GM18517 (cell line): ENCODE measurements around the gene IL4I1.
A peak's percentile ranks its signal among the peaks of the same experiment; 100 is the strongest.

ENCODE experiments used
- ATAC-seq: cut with Tn5 transposase; IDR thresholded peaks from one replicate; pipeline ENCODE4 v1.9.1; 2021; ENCODE audit warnings: mild to moderate bottlenecking, moderate library complexity; ENCODE audit not compliant: unreplicated experiment

Gene IL4I1

DNA sequence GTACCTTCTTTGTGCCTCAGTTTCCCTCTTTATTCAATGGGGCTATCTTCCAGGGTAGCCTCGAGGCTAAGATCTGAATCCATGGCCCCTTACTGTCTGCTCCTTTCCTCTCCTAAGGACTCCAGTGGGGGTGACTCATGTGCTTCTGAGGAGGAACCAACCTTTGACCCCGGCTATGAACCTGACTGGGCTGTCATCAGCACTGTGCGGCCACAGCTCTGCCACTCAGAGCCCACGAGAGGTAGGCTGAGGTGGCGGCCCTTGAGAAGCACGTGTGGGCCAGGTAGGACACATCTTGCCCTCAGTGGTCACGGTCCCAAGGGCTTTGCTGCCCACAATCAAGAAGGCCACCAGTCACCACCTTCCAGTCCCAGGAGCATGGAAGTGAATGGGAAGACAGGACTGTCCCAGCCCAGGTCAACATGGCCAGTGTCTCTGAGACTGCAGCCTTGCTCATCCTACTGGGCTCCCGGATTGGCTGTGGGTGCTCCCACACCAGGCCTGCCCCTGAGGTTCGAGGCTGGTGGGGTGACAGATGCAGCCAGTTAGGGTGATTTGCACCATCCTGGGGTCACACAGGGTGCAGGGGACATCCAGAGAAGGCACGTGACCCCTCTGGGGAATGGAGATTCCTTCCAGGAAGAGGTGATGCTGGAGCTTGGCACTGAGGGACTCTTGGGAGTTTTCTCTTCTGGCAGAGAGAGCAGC lies 16.4 kb downstream of the IL4I1 start:
- no peak for ATAC-seq

DNA sequence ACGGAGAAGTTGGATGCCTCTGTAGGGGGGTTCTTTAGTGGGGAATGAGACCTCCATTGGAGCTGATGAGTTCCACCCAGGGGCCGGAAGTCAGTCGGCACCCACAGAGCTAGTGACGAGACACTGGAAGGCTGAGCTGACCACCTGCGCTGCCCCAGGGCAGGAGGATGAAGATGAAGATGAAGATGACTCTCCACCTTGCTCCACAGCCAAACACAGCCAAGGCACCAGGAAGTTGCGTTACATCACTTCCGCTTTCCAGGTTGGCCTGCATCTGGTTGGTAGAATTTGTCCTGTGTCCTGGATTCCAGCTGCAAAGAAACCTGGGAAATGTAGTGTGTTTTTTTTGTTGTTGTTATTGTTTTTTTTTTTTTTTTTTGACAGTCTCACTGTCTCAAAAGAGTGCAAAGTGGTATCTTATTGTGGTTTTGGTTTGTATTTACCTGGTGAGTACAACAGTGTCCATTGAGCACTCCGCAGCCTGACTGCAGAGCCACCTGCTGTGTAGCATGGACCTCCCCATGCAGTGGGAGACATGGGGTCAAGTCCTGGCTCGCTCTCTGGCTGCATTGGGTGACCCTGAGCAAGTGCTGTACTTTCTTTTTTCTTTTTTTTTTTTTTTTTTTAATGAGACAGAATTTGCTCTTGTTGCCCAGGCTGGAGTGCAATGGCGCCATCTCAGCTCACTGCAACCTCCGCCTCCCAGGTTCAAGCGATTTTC lies 17.3 kb downstream of the IL4I1 start:
- no peak for ATAC-seq

DNA sequence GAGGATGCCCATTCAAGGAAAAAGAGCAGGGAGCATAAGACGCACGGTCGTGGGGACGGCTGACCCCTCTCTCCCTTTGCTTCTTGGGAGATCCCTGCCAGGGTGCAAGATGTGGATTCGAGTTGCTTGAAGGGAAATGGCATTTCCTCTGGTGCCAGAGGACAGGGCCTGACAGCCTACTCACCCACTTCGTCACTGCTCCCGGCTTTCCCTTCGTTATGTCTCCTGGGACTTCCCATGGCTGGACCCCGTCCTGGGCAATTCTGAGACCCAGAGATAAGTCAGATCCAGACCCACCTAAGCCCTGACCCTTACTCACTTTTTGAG lies 18.0 kb downstream of the IL4I1 start:
- ATAC-seq, result no peak

DNA sequence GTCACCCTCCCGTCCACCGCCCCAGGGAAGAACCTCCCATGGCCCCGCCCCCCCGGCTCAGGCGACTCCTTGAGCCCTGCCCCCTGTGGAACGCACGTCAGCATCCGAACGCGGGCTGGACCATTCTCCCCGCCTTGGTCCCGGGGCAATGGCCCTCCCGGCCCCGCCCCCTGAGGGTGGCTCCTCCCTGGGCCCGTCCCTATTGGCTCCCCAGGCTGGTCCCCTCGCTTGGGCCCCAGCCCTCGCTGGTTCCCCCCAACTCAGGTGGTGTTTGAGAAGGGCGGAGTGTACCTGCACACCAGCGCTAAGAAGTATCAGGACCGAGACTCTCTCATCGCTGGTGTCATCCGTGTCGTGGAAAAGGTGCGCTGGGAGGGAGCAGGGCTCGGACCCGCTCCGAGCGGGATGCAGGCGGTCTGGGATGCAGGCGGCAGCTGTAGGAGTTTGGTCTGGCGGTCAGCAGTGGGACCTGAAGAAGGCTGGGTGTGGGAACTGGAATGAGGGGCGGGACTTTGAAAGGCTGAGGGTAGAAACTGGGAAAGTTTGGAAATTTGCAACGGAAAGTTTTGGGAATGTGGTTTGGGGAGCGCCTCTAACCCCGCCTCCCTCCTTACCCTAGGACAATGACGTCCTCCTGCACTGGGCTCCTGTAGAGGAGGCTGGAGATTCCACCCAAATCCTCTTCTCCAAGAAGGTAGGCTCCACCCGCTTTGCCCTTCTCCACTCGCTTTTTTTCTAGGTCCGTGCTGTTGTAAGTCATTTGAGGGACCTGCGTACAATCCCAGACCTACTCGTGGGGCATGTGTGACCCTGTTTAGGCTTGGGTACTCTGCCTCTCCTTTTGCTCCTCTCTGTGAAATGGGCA lies 18.6 kb downstream of the IL4I1 start:
- peak; percentile 20 for ATAC-seq

DNA sequence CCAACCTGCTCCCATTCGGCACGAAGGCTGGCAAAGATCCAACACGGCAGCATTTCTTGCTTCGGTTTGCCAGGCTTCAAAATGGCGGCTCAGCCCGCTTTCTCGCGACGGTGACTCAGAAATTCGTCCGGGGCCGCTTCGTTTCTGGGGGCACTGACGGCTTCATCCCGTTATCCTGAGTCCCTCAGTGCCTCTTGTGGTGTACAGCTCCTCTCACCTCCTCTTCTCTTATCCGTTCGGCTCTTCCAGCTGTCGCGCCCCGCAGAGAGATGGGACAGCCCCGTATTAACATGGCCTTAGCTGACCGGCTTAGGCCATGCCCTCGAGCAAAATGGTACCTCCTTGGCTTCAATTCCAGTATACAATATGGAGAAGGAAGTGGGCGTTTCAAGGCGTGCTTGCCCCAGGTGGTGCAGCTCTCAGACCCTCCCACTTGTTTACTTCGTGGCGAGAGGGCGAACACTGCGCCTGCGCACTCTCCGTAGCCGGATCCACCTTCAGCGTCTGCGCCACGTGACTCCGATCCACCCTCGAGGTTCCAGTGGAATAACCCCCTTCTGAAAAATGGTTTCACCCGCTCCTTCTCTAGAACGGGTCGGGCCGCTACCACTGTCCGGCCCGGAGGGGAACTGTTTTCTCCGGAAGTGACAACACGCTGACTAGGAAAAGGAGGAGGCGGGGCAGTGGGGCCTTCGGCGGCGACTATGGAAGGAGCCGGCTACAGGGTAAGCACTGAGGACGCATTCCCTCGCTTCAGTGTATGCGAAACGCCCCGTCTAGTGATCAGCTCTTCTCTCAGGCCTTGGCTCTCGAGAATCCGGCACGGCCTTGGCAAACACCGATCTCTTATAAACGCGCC lies 19.4 kb downstream of the IL4I1 start, which contains the start of the genes AKT1S1 and TBC1D17:
Gene AKT1S1 (minus strand): TSS at position 336 of the 859 bp plus-strand sequence. CDS start 4,060 bp downstream, outside the sequence.
Gene TBC1D17 (plus strand): TSS at position 683 of the 859 bp plus-strand sequence. CDS start 22 bp downstream, at position 705.
- peak; percentile 70 for ATAC-seq

DNA sequence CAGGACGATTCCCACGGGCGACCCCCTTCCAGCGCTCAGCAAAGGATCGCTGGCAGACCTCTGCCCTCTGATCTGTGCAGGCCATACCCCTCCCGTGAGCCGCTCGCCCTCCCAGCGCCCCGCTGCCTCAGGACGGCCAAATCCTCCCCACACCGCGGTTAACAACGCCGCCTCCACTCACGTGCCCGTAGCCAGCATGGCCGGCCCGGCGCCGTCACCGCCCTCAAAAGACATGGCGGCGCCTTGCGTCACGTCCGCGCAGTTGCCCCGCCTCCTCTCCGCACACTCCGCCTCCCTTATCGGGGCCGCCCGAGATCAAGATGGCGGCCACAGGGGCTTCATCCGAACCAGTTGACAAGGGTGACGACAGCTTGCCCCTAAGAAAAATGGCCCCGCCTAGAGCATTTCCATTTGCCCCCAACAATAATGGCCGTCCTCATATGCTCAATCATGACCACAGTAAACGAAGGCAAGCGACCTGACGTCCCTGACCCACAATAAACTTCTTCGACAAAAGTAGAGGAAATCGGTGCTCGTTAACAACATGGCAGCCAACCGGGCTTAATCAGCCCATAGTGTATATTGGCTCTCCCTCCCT lies 20.2 kb downstream of the IL4I1 start:
- peak; percentile 38 for ATAC-seq

DNA sequence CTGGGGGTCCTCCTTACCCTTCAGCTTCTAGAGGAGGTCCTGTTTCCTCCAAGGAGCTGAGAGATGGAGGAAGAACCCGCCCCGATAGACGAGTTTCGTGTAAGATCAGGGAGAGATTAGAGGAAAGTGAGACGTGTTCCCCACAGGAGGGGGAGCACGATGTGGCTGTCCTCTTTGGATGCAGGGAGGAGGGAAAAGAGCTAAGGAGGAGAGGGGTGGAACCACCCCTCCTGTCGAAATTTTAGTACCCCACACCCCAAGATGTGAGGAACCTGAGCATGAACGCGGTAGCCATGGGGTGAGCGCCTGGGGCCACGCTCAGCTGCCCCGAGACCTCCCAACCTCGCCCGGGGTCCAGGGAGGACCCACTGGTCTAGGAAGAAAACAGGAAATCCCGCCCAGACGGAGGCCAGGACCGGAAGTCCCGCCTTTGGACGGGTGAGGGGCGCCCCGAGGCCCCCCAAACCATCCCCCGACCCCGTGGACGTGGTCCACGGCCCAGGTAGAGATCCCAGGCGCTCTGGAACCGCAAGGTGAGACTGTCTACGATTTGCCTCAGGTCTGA lies 20.7 kb downstream of the IL4I1 start:
- no peak for ATAC-seq

DNA sequence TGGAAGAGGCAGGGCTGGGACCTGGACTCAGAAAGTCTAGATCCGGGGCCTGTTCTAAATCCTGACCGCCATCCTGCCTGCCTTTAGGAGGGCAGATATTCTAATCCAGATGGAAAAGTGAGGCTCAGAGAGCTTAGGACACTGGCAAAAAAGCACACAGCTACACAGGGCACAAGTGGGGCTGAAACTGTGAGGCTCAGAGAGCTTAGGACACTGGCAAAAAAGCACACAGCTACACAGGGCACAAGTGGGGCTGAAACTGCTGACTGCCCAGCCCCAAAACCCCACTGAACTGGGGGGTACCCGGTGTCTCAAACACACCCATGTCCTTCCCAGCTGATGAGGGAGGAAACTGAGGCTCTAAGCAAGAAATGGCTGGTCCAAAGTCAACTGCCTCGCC lies 21.5 kb downstream of the IL4I1 start:
- no peak for ATAC-seq

DNA sequence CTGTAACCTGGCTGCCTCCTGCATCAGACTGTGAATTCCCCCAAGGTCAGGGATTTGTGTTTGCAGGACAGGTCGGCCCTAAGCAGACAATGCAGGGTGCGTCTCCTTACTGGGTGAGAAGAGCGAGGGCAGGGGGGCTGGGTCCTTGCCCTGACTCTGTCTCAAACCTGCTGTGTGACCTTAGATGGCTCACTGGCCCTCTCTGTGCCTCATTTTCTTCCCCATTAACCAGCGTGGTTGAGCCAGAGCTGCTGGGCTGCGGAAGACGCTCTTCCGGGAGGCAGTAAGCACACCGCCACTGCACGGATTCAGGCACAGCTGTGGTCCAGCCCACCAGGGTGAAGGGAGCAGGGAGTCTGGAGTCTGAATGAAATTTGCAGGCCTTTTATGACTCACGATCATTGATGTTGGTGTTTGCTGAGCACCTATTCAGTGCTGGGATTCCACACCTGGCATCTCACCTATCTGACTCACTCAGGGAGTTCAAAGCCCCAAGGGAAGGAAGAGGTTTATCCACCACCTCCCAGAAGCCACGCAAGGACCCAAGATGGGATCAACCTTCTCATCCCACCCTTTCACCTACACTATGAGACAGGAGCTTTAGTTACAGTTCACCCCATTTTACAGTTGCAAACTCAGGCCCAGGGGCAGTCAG lies 22.1 kb downstream of the IL4I1 start:
- no peak for ATAC-seq

DNA sequence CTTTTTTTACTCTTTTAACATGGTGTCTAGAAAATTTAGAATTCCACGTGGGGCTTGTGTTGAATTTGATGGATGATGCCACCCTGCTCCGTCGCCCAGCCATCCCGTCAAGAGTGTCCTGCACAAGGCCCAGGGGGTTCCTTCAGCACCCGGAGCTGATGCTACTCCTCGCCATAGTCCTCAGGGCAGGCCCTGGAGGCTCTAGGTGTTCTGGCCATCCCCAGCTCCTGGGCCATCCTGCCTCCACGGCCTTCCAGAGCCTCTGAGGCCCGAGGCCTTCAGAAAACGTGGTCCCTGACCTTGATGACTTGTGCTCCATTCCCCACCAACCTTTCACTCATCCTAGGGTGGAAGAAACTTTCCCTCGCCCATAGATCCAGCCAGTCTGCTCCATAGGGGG lies 22.9 kb downstream of the IL4I1 start:
- no peak for ATAC-seq

DNA sequence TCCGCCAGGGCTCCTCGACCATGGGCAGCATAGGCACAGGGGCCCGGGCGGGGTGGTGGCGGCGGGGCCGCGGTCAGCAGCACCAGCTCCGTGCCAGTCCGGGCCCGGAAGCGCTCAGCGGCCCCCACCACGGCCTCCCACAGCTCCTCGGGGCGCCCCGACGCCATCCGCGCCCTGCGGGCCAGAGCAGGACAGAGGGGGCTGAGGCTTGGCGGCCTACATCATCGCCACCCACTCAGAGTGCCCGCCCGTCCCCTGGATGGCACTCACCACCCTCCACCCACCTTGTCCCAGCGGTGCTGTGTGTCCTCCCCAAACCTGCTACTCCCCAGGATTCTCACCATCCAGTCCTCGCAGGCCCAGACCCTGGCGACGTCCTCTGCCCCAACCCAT lies 23.6 kb downstream of the IL4I1 start:
- ATAC-seq, result no peak

DNA sequence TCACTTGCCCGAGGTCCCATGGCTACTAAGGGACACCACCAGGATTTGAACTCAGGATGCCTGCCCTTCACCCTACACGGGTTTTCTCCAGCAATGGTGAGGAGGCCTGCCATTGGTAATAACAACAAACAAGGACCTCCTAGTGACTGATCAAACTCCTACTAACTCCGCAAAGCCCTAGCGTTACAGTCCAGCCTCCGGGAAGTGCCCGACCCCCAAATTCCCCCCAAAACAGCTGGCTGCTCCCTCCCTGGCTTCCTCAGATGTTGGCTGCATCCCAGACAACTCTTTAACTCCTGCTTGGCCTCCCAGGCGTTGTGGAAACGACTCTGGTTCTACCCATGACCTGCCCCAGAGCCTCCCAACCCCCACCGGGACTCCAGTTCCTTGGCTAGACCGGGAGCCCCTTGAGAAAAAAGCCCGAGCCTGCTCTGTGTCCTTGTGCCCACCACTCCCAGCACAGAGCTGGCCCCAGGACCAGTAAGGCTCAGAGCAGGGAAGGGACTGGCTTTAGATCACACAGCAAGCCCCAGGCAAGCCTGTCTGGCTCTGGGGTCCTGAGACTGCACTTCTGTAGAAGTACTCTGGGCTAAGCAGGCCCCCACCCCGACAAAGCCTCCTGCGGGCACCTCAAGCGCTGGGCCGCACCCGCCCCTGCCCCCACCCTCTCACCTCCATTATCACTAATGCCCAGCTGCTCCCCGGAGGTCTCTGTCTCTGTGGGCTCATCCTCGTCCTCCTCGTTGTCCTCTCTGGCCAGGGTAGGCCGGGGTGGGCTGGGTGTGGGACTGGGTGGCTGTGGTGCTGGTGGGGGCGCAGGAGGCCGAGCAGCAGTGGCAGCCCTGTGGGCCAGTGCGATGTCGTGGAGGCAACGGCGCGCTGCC lies 24.2 kb downstream of the IL4I1 start:
- ATAC-seq, result no peak

DNA sequence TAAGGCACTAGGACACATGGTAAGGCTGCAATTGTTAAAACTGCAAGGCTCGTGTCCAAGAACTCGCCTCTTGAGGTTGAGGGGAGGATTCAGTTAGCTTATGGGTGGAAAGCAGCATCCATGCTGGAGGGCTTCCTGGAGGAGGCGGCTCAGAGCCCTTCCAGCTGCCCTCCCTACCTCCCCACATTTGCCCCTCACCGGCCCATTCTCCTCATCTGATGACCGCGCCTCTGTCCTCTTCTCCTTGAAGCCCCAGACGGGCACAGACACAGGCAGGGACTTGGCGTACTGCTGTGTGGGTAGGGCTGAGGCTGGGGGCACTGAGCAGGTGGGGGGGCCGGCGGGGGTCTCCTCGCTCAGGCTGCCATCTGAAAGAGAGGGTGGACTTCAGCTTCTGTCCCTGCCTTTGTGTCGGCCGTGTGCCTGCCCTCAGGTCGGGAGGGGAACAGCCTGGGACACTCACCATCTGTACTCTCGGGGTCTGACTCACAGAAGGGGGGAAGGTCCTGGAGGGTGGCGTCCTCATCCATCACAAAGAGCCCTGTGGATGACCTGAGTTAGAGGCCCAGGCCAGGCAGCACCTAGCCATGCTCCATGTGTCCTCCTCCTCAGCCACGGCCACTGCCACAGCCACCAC lies 25.2 kb downstream of the IL4I1 start:
- no peak for ATAC-seq

DNA sequence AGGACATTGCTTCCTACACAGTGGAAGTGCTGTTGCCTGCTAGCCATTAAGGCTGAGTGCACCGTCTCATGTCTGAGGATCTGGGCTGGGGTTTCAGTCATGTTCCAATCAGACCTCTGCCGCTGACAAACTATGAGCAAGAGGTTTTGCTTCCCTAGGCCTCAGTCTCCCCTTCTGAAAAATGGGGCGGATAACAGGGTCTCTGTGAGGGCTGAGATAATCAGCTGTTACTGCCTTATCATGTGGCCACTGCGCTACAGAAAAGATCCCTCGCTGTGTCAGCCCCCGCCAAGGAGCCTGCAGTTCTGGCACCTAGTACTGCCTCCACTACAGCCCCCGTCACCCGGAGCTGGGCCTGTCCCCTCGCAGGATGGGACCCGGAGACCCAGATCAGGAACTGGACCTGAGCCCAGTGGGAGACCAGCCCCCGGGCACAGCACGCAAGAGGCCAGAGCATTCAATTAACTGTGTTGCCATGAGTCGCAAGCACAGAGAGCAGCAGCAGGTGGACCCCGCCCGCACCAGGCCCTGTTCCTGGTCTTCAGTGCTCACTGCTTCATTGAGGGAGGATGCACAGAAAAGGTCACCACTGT lies 26.3 kb downstream of the IL4I1 start:
- no peak for ATAC-seq

DNA sequence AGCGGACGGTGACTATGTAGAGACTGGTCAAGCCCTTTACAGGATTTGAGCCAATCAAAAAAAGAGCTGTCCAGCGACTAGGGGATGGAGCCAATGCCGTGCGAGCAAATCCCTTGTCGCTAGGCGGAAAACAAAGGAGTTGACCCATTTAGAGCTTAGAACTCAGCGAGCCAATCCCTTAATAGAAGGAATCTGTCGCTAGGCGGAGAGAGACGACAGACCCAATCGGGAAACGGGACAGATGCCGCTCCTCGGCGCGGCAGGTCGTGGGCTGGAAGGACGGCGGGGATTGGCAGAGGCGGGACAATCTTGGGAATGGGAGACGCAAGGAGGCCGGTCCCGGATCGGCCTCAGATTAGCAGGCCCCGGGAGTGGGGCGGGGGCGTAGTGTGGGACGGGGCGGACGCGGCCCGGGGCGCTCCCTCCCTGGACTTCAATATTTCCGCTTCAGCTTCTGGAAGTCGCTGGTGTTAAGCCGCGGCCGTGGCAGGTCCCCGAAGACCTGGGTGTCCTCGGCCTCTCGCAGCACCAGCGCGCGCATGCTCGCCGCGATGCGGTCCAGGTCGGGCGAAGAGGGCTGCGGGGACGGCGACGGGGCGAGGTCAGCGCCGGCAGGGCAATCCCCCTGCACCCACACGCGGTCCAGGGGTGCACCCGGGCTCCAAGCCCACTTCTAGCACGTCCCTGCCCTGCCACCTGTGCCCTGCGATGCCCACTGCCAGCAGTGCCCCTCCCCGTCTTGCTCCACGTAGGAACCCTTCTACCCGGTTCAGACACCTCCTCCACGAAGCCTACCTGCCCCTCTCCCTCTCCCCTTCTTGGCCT lies 27.0 kb downstream of the IL4I1 start:
- ATAC-seq, result peak; percentile 81

DNA sequence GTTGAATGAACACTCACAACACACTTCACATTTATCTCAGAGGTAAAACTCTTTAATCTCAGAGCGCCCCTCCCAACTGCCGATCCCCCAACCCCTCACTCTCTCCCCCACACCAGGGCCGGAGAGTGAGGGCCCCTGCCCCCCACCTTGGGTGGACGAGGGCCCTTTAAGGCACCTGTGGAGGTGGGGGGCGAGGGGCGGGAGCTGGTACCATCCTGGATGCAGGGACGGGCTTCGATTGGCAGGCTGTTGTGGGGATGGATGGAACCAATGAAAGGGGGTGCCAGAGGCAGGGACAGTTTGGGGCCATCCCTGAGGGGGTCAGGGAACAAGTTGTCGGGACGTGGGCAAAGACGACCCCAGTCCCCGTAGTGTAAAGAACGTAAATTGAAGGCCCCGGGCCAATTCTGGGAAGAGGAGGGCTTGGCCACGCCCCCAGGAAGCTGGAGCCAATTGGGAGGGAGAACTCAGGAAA lies 27.6 kb downstream of the IL4I1 start:
- ATAC-seq, result no peak
